ENCODE results near the gene SOCS6. TPM values are rescaled to one million over a fixed set of nuclear protein-coding genes. Genes with fewer than 3 reads are reported as not detected.

Gene SOCS6
- 13.5 and 13.6 TPM in 2 replicates for total RNA-seq

GRCh38 chr18:70288851-70289328 lies at the start of gene SOCS6:
SOCS6 (plus strand) TSS chr18:70289045; CDS start chr18:70324669, 35,624 bp downstream.

Other genes with a start within 250 kb of the SOCS6 start
- gene RTTN, start 83.4 kb upstream of the SOCS6 start, total RNA-seq = 3.5 and 14.3 TPM in 2 replicates

Measured in mesangial cell (primary cell).